GM19035 (cell line): ENCODE data around the gene RBP3.

Experiments
- ATAC-seq: cut with Tn5 transposase; IDR thresholded peaks from one replicate; pipeline ENCODE4 v1.9.1; 2021; ENCODE audit not compliant: unreplicated experiment

RBP3 gene

GRCh38 chr10:47317251-47317650, 30.9 kb upstream of the RBP3 start:
- no peak for ATAC-seq

GRCh38 chr10:47318706-47319105, 29.5 kb upstream of the RBP3 start:
- ATAC-seq = no peak

- ATAC-seq = no peak
These were observed 28.4 kb upstream of the RBP3 start for GRCh38 chr10:47319784-47320183.

- no peak for ATAC-seq
These were observed 27.4 kb upstream of the RBP3 start for GRCh38 chr10:47320812-47321211.

GRCh38 chr10:47321521-47322195, 26.5 kb upstream of the RBP3 start:
- ATAC-seq = no peak

- no peak for ATAC-seq
These were observed 25.7 kb upstream of the RBP3 start, which contains the start of gene GDF2 for GRCh38 chr10:47322300-47323061. Gene GDF2 (plus strand): TSS chr10:47322454. CDS start chr10:47322669, 215 bp downstream.

- ATAC-seq = no peak
These were observed 25.1 kb upstream of the RBP3 start for GRCh38 chr10:47323087-47323486.

GRCh38 chr10:47323636-47324296, 24.4 kb upstream of the RBP3 start:
- ATAC-seq = no peak

GRCh38 chr10:47325303-47326291, 22.6 kb upstream of the RBP3 start:
- no peak for ATAC-seq

GRCh38 chr10:47326306-47326926, 21.7 kb upstream of the RBP3 start:
- no peak for ATAC-seq

- ATAC-seq = no peak
These were observed 21.2 kb upstream of the RBP3 start for GRCh38 chr10:47326927-47327330.

GRCh38 chr10:47329855-47330254, 18.3 kb upstream of the RBP3 start:
- no peak for ATAC-seq

GRCh38 chr10:47330366-47330765, 17.8 kb upstream of the RBP3 start:
- ATAC-seq = no peak

GRCh38 chr10:47330804-47331203, 17.4 kb upstream of the RBP3 start:
- ATAC-seq = no peak

- ATAC-seq = no peak
These were observed 16.7 kb upstream of the RBP3 start for GRCh38 chr10:47331491-47331890.

GRCh38 chr10:47331954-47332353, 16.2 kb upstream of the RBP3 start:
- no peak for ATAC-seq

GRCh38 chr10:47332371-47332770, 15.8 kb upstream of the RBP3 start:
- no peak for ATAC-seq

GRCh38 chr10:47332946-47333345, 15.2 kb upstream of the RBP3 start:
- no peak for ATAC-seq

- ATAC-seq = no peak
These were observed 14.6 kb upstream of the RBP3 start for GRCh38 chr10:47333532-47333931.
